GM19438 (cell line): Measurements from ENCODE around the gene LRP1B.
"Not testable (repeated sequence)": the region's sequence is repeated elsewhere in the genome, so short reads cannot be mapped to it uniquely, and the experiment has no call there.

Experiments
- ATAC-seq: cut with Tn5 transposase; IDR thresholded peaks from one replicate; pipeline ENCODE4 v1.9.1; 2021; ENCODE audit warnings: low read depth; ENCODE audit not compliant: unreplicated experiment

The LRP1B gene

DNA sequence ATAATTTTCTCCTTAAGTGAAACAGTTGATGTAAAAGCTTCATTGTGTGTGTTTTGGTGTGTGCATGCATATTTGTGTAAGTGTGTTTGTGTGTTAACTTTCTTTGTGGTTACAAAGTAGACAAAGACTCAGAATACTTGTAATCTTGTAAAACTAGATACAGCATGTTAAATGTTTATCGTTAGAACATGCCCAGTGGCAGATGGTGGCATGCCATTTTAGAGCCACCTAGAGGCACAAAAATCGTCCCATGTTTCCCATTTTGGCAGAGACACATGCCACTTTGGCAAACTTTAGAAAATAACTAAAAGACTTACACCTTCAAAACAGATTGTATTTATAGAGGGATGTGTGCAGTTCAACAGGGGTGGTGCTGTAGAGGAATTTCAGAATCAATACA lies 224.1 kb downstream of the LRP1B start:
- ATAC-seq, result no peak

DNA sequence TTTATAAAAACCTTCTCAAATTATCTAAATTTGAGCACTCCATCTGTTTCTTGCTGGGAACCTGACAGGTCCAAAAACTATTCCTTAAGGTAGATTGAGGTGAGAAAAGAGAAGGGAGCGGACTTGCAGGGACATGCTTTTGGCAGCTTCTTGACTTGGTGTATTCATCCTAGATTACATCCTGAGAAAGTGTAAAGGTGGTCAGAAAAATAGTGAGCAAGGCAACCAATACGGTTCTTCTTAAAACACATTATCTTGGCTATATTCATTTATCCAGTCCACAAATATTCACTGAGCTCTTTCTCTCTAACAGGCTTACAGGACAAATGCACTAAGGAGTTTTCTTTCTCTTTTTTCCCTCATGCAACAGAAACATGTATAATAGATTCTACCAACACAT lies 230.0 kb downstream of the LRP1B start:
- no peak for ATAC-seq

DNA sequence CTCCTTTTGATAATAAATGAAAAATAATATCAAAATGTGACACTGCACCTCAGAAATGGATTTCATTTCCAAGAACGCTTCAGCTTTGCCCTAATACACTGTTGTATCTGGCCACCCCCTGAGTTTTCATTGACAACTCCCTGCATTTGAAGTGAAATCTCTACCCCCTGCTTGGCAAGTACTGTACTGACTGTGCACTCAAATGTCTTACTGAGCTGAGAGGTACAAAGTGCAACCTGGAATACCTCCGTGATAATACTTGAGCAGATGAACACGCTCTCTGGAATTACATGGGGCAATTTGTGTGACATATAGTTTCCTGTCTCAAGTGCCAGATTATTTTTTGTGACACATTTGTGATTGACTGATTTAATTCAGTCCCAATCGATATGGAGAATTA lies 231.1 kb downstream of the LRP1B start:
- ATAC-seq, result no peak

DNA sequence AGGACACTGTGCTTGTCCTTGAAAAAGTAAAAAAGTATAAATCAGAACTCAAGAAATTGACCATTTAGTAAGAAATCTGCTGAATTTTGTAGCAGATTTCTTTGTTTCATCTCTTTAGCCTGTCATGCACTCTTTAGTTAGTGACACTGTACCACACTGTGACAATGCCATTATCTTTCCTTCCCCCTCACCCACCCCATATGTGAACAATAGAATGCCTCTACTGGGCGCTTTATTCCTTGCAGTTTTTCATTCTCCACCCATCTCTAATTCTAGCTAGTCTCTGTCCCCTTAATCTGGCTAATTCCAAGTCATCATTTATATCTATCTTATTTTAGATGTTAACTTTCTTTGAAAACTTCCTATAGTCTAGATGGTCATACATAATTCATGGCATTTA lies 241.0 kb downstream of the LRP1B start:
- no peak for ATAC-seq

DNA sequence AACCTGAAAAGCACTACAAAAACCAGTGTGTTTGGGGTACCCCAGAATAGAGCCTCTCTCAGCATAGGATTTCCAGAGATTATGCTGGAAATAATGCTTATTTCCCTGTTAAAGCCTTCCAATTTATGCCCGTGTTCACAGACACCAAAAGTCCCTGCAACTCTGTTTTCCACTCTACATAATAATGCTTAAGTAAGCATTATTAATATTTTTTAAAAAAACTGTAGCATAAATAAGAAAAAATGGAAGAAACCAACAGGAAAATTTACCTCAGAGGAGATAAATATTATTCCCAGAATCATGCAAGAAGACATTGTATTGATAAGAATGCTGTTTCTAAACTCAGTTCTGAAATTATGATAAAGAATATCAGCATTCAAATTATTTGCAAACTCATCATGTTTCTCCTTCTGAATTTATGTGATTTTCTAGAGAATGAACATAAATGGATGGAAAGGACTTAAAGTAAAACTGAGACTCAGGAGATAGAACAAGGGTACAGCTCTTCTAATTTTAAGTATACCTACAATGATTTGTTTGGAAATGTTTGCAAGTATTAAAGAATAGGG lies 241.7 kb downstream of the LRP1B start:
- no peak for ATAC-seq

DNA sequence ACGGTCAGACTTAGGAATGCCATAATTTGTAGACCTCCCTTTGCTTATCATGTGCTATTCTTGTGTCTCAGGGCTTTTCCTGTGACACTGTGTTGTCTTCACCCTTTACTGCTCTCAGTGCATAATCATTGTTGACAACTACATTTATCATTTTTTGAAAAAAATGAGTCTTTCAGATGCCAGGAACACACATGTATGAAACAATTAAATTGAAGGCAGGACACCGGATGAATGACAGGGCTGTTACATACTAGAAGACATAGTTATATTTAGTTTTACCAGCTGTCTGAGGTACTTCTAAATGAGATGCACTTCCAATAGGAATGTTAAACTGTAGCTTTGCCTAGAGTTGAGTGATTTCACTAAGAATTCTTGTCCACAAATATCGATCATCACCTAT lies 243.5 kb downstream of the LRP1B start:
- no peak for ATAC-seq

DNA sequence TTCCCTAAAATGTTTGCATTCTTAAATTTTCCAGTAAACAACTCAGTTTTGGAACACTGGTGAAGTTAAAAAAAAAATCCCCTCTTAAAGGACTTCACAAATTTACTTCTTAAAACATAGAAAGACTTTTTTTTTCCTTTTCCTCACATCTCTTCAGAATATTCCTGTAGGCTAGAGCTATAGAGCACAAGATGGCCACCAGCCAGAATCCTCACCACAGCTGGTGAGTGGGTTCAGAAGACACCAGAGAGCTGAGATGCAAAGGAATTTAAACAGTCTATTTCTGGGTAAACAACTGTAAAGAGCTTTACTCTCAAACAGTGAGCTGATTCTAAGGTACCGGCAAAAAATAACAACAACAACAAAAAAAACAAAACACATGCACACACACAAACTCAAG lies 252.8 kb downstream of the LRP1B start:
- no peak for ATAC-seq

DNA sequence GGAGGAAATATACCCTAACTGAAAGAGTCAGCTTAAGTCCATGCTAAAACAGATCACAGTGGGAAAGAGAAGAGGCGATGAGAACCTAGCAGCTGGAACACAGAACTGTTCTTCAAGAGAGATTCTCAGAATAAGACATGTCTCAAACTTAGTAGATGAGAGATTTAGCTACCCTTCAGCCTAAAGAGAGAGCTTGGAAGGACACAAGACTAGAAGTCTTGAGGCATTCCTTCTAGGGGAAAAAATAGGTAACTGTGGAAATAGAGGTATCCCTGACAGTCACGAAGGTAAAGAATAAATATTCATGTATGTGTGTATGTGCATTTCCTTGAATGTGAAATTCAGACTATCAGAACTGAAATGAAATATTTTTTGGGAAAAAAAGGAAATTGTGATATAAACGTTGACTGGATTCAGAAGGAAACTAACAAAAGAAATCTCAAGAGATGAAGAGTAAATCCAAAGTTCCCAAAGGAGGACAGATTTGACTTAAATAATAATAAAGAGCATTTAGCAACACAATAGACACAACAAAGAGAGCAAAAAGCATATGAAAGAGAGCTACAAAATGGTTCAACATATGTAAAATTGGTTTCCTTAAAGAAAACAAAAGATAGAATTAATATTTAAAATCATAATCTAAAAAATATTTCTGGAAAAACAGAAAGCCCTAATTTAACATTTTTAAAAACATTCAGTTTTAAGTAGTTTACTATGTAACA lies 258.7 kb downstream of the LRP1B start:
- ATAC-seq, result no peak

DNA sequence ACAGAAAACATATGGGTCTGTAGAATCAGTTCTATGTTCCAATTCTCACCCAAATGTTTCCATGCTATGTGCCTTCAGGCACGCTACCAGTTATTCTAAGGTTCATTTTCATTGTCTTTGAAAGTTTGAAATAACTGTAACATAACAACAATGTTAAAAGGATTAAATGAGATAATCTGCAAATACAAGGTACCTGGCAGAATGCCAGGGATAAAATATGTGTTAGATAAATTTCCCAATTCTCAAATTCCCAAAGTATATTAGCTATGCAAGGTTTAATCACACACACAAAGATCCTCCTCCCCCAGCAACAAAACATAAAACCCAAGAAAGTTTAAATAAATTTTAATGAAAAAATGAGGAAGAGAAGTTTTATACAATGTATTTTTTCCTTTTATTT lies 261.2 kb downstream of the LRP1B start:
- no peak for ATAC-seq

DNA sequence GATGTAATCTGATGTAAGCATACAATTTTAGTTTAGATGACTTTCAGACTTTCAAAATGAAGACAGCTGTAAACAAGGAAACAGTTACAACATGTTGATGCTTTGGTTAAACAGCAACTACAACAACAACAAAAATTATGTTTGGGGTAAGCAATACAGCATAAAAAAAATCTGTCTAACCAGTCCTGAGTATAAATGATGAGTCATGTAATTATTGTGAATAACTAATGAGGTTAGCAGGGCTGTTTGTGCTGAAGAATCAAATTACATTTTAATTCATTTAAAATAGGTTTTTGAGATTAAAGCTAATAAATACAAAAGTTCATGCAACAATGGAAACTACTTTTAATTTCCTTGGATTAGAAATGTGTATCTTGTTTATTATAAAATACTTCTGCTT lies 266.9 kb downstream of the LRP1B start:
- ATAC-seq, result no peak

DNA sequence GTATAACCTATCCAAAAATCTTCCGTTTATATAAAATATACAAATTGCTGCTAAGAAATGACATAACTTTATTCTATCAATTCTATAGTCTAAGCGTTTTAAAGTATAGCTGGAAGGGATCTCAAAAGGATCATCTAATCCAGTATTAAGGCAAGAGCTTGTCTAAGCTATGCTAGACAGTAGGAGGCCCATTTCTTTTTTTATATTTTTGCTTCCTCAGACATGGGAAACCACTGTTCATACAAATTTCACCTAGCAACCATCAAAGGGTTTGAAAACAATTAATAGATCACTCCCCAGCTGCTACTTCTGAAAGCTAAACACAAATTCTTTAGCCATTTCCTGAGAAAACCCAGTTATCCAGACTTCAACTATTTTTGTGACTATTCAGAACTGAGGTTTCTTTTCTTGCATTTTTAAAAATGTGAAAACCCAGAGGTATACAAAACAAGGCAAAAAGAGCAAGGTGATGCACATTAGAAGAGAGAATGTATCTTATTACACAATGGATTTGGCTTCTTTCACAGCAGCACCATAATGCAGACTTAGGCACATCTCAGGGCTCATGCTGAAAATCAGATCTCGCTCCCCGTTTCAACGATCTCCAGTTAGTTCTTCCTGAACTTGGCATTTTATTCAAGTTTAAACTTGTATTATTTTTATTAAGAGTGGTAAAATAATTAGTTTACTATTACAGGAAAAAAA lies 274.4 kb downstream of the LRP1B start:
- no peak for ATAC-seq

DNA sequence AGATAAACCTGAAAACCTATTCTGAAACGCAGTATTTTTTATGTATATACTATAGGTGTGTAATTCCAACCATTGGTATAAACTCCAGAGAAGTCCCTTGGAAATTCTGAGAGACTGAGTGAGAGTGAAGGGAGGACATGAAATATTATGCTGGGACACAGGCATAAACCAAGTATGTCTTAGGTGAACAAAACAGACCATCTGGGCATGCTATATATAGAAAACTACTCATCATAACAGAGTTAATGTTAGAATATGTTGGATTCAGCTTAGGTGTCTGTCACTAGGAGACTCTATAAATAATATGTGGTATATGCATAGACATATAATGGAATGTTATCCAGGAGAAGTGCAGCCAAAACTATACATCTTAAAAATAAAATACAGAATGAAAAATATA lies 282.6 kb downstream of the LRP1B start:
- no peak for ATAC-seq

DNA sequence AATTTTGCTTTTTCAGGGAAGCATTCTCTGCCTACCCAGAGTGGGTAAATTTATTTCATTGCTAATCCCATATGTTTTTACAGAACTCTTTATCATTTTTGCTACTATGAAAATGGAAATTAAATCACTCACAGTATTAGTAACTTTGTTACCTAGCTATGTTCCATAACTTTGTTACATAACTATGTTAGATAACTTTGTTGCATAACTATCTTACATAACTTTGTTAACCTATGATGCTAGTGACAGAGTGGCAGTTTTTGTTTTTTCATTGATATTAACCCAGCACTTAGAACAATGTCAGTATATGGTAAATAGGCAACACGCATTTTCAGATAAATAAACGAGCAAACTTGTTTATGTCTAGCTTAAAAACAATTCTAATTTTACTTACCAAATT lies 286.6 kb downstream of the LRP1B start:
- ATAC-seq, result no peak

DNA sequence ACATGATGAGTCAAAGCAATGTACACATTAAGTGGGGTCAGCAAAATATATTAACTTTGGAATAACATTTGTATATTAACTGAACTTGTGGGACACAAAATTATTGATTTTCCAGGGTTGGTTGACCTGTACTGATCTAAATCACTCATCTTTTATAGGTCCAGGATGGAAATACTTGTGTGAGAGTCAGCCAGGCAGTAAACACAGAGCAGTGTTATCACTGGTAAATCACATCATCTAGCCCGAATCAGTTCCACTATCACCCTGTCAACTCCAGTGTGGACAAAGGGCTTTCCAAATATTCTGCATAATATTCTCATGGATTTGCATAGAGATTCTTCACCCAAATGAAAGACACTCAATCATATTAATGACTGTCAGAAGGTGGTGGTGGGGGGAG lies 295.7 kb downstream of the LRP1B start:
- ATAC-seq, result no peak

DNA sequence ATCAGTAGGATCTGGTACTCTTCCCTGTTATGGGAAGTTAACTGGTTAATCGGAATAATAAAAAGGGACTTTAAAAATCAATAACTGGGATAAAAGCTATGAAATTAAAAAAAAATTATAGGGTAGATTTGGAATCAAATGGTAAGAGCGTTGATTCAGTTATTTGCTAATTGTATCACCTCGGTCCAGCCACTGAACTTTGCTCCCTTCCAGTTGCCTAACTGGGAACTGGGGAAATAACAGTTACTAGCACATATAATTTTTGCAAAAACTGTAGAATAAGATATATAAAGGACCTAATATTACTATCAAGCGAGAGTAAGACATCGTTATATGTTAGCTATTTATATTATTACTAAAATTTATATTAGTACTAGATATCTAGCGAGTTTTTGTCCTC lies 302.1 kb downstream of the LRP1B start:
- ATAC-seq, result no peak

DNA sequence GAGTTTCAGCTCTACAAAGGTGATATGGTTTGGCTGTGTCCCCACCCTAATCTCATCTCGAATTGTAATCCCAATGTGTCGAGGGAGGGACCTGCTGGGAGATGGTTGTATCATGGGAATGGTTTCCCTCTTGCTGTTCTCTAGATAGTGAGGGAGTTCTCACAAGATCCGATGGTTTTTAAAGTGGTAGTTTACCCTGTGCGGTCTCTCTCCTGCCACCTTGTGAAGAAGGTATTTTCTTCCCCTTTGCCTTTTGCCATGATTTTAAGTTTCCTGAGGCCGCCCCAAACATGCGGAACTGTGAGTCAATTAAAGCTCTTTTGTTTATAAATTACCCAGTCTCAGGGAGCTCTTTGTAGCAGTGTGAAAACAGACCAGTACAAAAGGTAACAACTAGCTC lies 306.0 kb downstream of the LRP1B start:
- no peak for ATAC-seq

DNA sequence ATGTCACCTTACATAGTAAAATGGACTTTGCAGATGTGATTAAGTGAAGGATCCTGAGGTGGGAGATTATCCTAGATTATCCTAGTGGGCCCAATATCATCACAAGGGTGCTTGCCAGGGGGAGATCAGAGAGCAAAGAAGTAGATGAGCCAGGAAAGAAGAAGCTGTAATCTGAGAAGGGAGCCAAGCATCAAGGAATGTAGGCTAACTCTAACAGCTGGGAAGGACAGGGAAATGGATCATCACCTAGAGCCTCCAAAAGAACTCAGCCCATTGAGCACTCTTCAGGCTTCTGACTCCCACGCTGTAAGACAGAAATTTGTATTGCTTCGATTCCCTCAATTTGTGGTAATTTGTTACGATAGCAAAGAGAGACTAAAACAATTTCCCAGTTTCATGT lies 309.9 kb downstream of the LRP1B start:
- ATAC-seq, result no peak

DNA sequence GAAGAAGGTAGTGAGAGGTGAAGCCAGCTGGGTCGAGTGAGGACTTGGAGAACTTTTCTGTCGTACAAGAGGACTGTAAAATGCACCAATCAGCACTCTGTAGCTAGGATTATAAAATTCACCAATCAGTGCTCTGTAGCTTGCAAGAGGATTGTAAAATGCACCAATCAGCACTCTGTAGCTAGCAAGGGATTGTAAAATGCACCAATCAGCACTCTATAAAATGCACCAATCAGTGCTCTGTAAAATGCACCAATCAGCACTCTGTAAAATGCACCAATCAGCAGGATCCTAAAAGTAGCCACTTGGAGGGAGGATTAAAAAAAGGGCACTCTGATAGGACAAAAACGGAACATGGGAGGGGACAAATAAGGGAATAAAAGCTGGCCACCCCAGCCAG lies 315.5 kb downstream of the LRP1B start:
- not testable (repeated sequence) for ATAC-seq

DNA sequence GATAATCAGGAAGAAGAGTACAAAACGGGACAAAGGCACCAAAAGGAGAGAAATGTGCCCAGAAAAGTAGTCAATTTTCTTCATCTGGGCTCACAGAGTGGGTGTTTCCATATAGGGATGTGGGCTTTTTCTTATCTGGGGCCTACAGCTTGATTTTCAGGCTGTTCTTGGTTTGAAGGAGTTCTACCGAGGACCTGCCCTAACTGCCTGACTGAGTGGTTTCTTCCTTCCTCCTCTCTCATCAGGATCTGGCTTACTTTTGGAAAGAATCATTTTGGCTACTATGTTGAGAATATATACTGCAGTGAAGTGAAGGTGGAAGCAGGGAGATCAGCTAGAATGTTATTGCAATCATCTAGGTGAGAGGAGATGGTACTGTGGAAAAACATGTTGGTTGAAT lies 316.7 kb downstream of the LRP1B start:
- ATAC-seq, result no peak

DNA sequence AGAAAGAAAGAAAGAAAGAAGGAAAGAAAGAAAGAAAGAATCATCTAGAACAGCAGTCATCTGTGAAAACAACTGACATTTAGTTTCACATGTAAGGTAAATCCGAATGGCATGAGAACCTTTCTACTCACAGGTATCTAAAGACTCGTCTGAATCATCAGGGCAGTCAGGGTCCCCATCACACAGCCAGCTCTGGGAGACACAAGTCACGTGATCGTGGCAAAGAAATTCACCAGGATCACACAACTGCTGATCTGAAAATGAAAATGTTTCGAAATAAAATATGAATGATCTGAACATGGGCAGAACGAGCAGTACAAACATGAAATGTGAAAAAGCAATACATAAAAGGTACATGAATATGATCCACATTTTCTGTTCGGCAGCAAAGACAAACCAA lies 320.7 kb downstream of the LRP1B start:
- no peak for ATAC-seq

DNA sequence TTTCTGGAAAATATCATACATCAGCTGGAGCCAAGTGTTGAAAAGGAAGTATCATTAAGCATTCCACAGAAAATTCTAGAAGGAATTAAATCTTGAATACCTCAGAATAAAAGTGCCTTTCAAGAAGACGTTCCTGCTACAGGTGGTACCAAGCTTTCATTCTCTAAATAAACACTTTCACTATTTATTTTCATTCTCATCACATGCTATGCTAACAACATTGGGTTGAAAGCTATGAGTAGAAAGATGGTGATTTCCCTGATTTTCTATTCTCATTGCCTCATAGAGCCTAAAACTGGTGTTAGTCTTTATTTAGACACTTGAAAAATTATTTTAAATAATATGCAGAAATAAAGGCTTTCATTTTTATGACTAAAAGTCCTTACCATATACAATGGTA lies 324.7 kb downstream of the LRP1B start:
- ATAC-seq, result no peak

DNA sequence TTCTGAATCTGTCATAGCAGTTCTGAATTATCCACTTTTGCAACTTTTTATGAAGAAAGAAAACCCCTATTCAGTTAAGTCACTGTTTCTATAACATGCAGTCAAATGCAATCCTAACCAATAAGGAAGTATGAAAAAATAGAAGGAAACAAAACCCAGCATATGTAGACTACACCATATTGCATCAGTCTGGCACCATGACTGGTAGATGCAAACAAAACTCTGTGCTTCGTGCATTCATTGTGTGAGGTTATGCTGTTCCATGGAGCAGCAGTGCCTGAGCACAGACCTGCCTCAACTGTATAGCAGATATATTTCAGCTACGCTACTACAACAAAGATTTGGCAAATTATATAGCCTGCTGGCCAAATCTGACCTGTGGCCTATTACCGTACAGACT lies 325.5 kb downstream of the LRP1B start:
- ATAC-seq, result no peak
